Measurements from ENCODE around the gene FLYWCH1.

FLYWCH1 gene

DNA sequence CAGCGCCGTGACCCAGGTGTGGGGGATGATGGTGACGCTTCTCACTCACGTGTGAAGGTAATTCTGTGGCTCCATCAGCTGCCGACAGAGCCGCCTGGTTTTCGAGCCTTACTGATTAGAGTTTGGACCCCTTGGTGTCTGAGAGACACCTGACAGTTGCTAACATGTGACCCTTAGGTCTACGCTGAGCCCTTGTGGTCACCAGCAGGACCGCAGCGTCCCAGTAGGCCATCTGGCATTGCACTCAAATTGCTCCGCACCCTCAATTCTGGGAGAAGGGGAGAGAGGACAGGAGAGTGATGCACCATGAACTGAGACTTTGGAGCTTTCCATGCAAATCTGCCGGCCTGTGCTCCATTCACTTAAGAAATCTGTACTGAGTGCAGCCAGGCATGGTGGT, 2.5 kb downstream of the FLYWCH1 start:
- DNase-seq (ENCODE audit: low read depth): no peak
- TF ChIP-seq CTCF (IDR thresholded peaks at IDR 0.05; ENCODE audit: control insufficient read depth, insufficient read depth, low read depth, low read length, missing control alignments): no peak

DNA sequence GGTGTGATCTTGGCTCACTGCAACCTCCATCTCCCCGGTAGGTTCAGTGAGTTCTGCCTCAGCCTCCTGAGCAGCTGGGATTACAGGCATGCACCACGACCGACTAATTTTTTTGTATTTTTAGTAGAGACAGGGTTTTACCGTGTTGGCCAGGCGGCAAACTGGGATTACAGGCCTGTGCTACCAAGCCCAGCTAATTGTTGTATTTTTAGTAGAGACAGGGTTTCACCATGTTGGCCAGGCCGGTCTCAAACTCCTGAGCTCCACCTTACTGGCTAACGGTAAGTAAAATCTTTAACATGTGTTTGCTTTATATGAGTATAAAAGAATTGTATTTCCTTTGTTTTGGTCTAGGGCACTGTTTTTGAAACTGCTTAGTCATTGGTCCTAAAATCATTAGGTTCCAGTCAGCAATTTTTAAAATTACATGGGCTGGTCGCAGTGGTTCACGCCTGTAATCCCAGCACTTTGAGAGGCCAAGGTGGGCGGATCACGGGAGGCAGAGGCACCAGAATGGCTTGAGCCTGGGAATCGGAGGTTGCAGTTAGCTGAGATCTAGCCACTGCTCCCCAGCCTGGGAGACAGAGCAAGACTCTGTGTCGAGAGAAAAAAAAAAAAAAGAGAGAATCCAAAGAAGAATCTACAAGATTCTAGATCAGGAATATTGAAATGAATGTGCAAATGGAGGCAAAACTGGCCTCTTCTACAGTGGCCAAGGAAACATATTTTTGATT, 3.6 kb downstream of the FLYWCH1 start:
- TF ChIP-seq CTCF (IDR thresholded peaks at IDR 0.05; ENCODE audit: control insufficient read depth, insufficient read depth, low read depth, low read length, missing control alignments): no peak
- no peak overlapping the region for H3K4me3 ChIP-seq (ENCODE audit: control insufficient read depth, low read depth, low read length)
- no peak for DNase-seq (ENCODE audit: low read depth)

More for the DNA sequence above, 2.5 kb downstream of the FLYWCH1 start:
- H3K4me3 ChIP-seq (ENCODE audit: control insufficient read depth, low read depth, low read length): no peak overlapping the region

GRCh38 chr16:2919511-2920255, 8.0 kb downstream of the FLYWCH1 start:
- peak; percentile 34 for DNase-seq (ENCODE audit: low read depth)
- H3K4me3 ChIP-seq (ENCODE audit: control insufficient read depth, low read depth, low read length): no peak overlapping the region
- peak; percentile 82 for TF ChIP-seq CTCF (IDR thresholded peaks at IDR 0.05; ENCODE audit: control insufficient read depth, insufficient read depth, low read depth, low read length, missing control alignments)

GRCh38 chr16:2923481-2923880, 11.8 kb downstream of the FLYWCH1 start:
- DNase-seq (ENCODE audit: low read depth): no peak
- no peak overlapping the region for H3K4me3 ChIP-seq (ENCODE audit: control insufficient read depth, low read depth, low read length)
- no peak for TF ChIP-seq CTCF (IDR thresholded peaks at IDR 0.05; ENCODE audit: control insufficient read depth, insufficient read depth, low read depth, low read length, missing control alignments)

- no peak overlapping the region for H3K4me3 ChIP-seq (ENCODE audit: control insufficient read depth, low read depth, low read length)
- no peak for DNase-seq (ENCODE audit: low read depth)
- TF ChIP-seq CTCF (IDR thresholded peaks at IDR 0.05; ENCODE audit: control insufficient read depth, insufficient read depth, low read depth, low read length, missing control alignments): no peak
Measured at GRCh38 chr16:2924901-2925755, 13.4 kb downstream of the FLYWCH1 start.

- no peak for DNase-seq (ENCODE audit: low read depth)
- TF ChIP-seq CTCF (IDR thresholded peaks at IDR 0.05; ENCODE audit: control insufficient read depth, insufficient read depth, low read depth, low read length, missing control alignments): no peak
- no peak overlapping the region for H3K4me3 ChIP-seq (ENCODE audit: control insufficient read depth, low read depth, low read length)
Measured at GRCh38 chr16:2925951-2926649, 14.4 kb downstream of the FLYWCH1 start.
